T-helper 9 cell (primary cell): ENCODE results near the gene ZNF786.
"Not testable (repeated sequence)": the region's sequence is repeated elsewhere in the genome, so short reads cannot be mapped to it uniquely, and the experiment has no call there.

Experiments used
- DNase-seq: peaks from one replicate; pipeline ENCODE4 v3.0.0-alpha.2; 2020

Gene ZNF786

GRCh38 chr7:149075286-149075685 lies 15.2 kb downstream of the ZNF786 start:
- DNase-seq = no peak

- DNase-seq = no peak
Observed at GRCh38 chr7:149074116-149074885, 16.2 kb downstream of the ZNF786 start.

- DNase-seq = no peak
Observed at GRCh38 chr7:149072438-149072775, 18.1 kb downstream of the ZNF786 start.

GRCh38 chr7:149071641-149072437 lies 18.7 kb downstream of the ZNF786 start:
- peak; percentile 28 for DNase-seq

GRCh38 chr7:149071182-149071635 lies 19.3 kb downstream of the ZNF786 start:
- no peak for DNase-seq

DNA sequence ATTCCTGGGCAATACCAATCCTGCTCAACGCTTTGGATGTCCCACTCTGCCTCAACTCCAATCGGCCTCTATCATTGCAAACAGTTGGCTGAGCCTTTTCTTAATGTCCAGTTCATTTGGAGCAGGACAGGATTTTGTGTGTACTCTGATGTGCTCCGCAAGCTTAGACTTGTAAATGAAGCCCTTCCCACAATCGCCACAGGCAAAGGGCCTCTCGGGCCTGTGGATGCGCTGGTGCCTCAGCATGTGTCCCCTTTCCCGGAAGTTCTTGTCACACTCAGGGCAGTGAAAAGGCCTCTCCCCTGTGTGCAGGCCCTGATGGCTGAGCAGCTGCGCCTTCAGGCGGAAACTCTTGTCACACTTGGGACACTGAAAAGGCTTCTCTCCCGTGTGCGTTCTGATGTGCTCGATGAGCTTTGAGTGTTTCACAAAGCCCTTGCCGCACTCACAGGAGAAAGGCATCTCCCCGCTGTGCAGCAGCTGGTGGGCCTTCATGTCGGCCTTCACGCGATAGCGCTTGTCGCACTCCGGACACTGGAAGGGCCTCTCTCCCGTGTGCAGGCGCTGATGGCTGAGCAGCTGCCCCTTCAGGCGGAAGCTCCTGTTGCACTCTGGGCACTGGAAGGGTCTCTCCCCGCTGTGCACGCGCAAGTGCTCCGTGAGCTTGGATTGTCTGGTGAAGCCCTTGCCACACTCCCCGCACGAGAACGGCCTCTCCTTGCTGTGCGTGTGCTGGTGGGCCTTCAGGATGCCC lies 20.0 kb downstream of the ZNF786 start:
- DNase-seq = no peak

DNA sequence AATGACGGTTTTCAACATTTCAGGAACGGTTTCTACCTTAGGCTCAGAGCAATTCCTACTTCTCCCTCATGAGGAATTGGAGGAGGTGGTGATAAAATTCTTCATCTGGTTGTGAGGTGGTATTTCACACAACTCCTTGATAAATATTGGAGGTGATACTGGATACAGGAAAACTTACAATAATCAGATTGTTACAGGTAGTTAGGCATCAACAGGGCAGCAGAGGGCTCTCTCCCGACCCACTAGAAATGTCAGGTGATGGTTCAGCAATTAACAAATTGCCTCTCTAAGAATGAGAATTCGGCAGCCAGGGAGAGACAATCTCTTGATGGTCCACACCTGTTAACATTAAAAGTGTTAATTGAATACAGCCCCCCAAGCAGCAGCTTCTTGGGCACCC lies 22.6 kb downstream of the ZNF786 start:
- no peak for DNase-seq

DNA sequence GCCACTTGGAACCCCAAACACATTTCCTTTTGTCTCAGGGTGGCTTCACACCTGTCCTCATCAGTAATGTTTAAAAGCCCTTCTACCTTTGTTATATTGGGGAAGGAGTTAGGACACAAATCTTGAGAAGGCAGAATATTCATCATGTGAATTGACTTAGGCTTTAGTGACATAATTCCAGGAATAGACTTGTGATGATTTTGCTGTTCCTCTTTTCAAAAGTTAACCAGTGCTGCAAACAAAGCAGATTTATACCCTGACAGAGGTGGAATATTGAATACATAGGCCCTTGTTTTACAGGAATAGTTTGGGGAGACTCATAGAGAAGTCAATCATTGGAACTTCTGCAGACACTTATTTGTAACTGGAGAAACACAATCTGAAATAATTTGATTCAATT lies 27.0 kb downstream of the ZNF786 start:
- no peak for DNase-seq

- not testable (repeated sequence) for DNase-seq
Observed at GRCh38 chr7:149062217-149062899, 28.2 kb downstream of the ZNF786 start.

DNA sequence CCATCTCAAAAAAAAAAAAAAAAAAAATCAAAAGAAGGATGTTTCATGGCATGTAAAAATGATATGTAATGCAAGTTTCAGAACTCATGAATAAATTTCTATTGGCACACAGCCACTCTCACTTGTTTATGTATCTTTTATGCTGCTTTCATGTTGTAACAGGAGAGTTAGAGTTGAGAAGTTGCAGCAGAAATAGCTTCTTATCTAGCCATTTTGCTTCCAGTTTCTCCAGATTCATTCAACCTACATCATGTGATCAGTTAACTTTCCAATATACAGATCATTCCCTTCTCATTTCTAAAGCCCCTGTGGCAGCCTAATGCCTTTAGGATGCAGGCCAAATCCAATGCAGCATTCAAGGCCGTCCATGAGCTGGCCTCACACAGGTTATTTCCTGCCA lies 30.4 kb downstream of the ZNF786 start:
- no peak for DNase-seq

DNA sequence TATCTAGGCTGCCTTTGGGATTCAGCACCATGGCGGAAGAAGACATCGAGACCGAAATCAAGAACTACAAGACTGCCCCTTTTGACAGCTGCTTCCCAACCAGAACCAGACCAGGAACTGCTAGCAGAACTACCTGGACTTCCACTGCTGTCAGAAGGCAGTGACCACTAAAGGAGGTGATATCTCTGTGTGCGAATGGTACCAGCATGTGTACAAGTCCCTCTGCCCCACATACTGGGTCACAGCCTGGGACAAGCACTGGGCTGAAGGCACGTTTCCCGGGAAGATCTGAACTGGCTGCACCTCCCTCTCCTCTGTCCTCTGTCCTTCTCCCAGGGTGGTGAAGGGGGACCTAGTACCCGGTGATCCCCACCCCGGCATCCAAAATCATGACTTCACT lies 36.6 kb downstream of the ZNF786 start:
- DNase-seq = no peak

- DNase-seq = no peak
Observed at GRCh38 chr7:149053384-149053783, 37.1 kb downstream of the ZNF786 start.

GRCh38 chr7:149050941-149051340 lies 39.6 kb downstream of the ZNF786 start:
- DNase-seq = no peak

DNA sequence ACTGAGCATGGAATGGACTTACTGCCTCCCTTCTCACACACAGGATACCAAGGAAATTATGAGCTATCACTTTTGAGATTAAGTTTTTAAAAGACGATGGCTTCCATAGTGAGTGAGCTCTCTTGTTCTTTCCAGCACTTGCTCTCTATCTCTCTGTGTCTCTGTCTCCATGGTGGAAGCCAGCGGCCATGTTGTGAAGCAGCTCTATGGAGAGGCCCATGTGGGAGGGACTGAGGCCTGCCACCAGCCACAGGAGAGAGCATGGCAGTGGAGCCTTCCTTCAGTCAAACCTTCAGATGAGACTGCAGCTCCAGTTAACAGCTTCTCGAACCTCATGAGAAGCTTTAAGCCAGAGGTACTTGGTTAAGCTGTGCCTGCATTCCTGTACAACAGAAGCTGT lies 41.7 kb downstream of the ZNF786 start:
- DNase-seq = no peak

GRCh38 chr7:149046416-149046815 lies 44.1 kb downstream of the ZNF786 start:
- DNase-seq = no peak

DNA sequence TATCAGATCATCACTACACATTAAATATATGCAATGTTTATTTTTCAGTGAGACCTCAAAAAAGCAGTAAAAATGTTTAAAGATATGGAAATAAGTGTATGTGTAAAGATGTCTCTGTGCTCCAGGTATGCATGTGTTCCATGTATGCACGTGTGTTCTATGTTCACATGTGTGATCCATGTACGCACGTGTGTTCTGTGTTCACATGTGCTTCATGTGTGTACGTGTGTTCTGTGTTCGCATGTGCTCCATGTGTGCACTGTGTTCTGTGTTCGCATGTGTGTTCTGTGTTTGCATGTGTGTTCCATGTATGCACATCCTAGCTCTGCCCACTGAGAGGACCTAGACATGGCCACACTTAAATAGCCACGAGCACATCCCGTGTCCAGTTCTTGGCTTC lies 46.6 kb downstream of the ZNF786 start:
- DNase-seq = no peak

GRCh38 chr7:149041350-149041749 lies 49.2 kb downstream of the ZNF786 start:
- DNase-seq = no peak

DNA sequence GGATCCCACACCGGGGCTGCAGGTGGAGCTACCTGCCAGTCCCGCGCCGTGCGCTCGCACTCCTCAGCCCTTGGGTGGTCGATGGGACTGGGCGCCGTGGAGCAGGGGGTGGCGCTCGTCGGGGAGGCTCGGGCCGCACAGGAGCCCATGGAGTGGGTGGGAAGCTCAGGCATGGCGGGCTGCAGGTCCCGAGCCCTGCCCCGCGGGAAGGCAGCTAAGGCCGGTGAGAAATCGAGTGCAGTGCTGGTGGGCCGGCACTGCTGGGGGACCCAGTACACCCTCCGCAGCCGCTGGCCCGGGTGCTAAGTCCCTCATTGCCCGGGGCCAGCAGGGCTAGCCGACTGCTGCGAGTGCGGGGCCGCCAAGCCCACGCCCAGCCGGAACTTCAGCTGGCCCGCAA lies 51.9 kb downstream of the ZNF786 start:
- DNase-seq = not testable (repeated sequence)

- no peak for DNase-seq
Observed at GRCh38 chr7:149036676-149037075, 53.8 kb downstream of the ZNF786 start.

DNA sequence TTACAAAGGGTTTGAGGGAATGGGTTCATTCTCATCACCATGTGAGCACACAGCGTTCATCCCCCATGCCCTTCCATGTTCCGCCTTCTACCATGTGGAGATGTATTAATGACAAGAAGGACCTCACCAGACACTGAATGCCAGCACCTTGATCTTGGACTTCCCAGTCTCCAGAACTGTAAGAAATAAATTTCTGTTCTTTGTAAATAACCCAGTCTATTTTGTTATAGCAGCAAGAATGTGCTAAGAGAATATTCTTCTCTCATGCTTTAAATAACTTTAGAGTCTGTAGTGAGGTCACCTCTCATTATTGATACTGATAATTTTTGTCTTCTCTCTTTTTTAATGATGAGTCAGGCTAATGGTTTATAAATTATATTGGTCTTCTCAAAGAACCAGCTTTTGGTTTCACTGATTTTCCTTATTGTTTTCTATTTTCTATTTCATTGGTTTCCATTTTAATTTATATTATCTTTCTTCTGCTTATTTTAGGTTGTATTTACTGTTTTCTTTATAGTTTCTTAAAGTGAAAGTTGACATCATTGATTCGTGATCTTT lies 59.1 kb downstream of the ZNF786 start:
- no peak for DNase-seq

DNA sequence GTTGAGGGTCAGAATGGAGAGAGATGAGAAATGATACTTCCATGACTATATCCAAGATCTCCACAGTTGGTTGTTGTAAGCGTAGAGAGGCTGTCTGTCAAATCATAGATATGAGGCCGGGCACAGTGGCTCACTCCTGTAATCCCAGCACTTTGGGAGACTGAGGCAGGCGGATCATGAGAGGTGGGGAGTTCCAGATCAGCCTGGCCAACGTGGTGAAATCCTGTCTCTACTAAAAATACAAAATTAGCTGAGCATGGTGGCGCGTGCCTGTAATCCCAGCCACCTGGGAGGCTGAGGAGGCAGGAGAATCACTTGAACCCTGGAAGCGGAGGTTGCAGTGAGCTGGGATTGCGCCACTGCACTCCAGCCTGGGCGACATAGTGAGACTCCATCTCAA lies 60.1 kb downstream of the ZNF786 start:
- DNase-seq = not testable (repeated sequence)

DNA sequence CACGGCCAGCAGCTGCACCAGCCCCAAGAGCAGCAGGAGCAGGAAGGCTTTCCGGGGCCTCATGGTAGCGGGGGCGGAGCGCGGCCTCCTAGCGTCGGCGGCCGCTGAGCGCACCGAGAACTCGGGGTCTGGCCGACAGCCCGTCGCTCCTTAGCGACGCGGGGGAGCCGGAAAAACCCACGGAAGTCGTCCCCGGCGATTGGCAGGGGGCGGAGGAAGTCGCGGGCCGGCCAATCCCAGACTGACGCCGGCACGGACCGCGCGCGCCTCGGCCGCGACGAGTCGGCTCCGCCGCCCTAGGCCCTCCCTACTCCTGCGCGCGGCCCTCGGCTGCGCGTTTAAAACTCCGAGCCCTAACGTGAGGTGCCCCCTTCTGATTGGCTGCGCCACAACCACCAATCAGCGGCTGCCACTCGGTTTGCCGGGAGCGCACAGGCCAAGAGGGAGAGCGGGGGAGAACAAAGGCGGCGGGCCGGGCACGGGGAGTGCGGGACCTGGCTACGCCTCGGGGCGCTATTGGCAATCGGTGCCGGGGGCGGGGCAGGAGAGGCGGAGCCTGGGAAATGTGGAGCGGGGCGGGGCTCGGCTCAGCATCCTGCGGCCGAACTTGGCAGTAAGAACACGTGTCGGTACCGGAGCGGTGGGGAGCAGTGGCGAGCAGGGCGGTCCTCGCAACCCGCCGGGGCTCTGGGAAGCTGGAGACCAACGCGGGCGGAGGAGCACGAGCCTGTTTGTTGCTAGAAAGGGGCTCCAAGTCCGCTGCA lies 62.0 kb downstream of the ZNF786 start, which contains the start of gene PDIA4:
TSS of gene PDIA4 (minus strand) at position 160 of the 764 bp plus-strand sequence. CDS start at position 63, 97 bp downstream.
- DNase-seq = peak; percentile 99
